Endometrium (tissue), 2 donors: Measurements from ENCODE around the gene CRISPLD2.
"Not testable (repeated sequence)": the region's sequence is repeated elsewhere in the genome, so short reads cannot be mapped to it uniquely, and the experiment has no call there.

Experiments
- FAIRE-seq: peaks from 2 replicates; lab custom pipeline; 2012; peaks lifted over from hg19 to GRCh38; lab: Jason Lieb, UNC
- donor health status: control.
- donor health status: control.

The CRISPLD2 gene

DNA sequence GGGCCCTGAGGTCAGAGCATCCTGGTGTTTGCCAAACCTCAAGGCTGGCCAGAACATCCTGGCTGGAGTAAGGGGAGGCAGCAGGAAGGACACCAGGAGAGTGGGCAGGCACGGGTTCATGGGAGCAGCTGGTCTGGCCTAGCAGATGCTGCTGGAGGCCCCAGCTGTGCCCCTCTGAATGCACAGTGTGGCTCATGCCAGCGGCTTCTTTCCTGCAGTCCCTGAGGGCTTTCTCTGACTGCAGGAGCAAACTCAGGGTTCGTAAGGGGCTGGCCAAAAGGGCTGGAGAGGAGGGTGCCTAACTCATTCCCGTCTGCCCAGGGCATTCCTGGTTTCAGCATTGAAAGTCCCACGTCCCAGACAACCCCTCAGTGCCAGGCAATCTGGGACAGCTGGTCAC, 112.9 kb downstream of the CRISPLD2 start:
- no peak for FAIRE-seq

- no peak for FAIRE-seq
Measured at GRCh38 chr16:84933774-84934631, 114.2 kb downstream of the CRISPLD2 start.

- peak; percentile 99 for FAIRE-seq
Measured at GRCh38 chr16:84937196-84938005, 117.6 kb downstream of the CRISPLD2 start.

GRCh38 chr16:84938616-84939015, 118.8 kb downstream of the CRISPLD2 start:
- FAIRE-seq, result not testable (repeated sequence)

- FAIRE-seq, result no peak
Measured at GRCh38 chr16:84940670-84941551, 121.1 kb downstream of the CRISPLD2 start.

- no peak for FAIRE-seq
Measured at GRCh38 chr16:84941921-84942320, 122.1 kb downstream of the CRISPLD2 start.

DNA sequence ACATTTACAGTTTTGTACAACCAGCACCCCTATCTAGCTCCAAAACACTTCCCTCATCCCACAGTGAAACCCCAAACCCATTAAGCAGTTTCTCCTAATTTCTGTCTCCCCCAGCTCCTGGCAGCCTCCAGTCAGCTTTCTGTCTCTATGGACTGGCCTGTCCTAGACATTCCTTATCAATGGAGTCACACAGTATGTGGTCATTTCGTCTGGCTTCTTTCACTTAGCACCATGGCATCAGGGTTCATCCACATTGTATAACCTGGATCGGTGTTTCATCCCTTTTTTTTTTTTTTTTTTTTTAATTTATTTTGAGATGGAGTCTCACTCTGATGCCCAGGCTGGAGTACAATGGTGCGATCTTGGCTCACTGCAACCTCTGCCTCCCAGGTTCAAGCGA, 123.0 kb downstream of the CRISPLD2 start:
- FAIRE-seq, result no peak

DNA sequence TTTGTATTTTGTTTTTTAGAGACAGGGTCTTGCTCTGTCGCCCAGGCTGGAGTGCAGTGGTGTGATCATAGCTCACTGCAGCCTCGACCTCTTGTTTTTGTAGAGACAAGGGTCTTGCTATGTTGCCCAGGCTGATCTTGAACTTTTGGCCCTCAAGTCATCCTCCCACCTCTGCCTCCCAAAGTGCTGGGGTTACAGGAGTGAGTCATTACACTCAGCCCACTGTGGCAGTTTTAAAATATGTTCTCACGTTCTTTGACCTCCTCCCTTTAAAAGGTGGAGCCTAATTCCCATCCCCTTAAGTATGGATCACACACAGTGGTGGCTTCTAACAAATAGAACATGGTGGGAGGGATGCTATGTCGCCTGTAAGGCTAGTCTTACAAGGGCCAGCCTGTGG, 123.8 kb downstream of the CRISPLD2 start:
- FAIRE-seq, result no peak

- FAIRE-seq, result no peak
Measured at GRCh38 chr16:84947022-84947421, 127.2 kb downstream of the CRISPLD2 start.

DNA sequence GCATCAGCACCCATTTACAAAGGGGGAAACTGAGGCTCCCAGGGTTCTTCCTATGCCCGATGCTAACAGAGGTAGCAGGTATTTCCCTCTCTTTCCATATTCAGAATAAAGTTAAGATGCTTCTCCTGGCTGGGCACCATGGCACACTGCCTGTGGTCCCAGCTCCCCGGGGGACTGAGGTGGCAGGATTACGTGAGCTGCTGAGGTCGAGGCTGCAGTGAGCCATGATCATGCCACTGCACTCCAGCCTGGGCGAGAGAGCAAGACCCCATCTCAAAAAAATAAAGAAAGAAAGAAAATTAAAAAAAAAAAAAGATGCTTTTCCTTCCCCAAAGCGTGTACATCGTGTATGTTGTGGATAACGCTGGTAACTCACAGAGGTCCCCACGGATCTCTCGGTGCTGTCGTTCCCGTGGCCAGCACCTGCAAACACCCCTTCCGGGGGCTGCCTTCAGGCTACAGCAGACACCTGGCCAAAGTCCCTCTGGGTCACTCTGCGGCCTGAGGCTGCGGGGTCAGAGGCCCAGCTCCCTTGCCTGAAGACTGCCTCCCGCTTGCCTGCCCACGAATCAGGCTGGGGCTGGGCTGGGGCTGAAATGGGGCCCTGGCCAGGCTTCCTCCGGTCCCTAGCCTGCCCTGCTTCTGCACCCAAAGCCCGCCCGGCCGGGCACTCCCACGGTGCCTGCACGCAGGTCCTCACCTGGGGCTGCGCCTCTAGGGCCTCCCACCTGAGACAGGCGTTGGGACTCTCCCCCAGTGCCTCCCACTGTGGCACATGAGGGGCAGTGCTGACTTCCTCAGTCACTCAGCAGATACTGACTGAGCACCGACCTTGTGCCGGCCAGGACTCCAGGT, 128.4 kb downstream of the CRISPLD2 start:
- no peak for FAIRE-seq

GRCh38 chr16:84948851-84949610, 129.2 kb downstream of the CRISPLD2 start:
- no peak for FAIRE-seq

GRCh38 chr16:84949772-84950436, 130.1 kb downstream of the CRISPLD2 start:
- FAIRE-seq, result no peak

DNA sequence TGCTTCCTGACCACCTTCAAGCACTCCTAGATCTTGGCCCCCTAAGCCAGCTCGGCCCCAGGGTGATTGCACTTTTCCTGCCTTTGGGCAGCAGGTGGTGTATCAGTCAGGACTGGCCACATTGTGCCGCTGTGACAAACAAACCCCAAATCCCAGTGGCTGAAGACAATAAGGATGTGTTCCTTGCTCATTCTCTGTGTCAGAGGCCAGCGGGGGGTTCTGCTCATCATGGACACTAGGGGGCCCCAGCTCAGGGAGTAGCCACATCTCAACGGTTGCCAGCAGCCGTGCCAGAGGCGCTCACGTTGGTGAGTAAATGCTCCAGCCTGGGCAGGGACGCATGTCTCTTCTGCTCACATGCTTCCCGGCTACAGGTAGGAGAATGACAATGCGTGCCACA, 131.1 kb downstream of the CRISPLD2 start:
- no peak for FAIRE-seq

DNA sequence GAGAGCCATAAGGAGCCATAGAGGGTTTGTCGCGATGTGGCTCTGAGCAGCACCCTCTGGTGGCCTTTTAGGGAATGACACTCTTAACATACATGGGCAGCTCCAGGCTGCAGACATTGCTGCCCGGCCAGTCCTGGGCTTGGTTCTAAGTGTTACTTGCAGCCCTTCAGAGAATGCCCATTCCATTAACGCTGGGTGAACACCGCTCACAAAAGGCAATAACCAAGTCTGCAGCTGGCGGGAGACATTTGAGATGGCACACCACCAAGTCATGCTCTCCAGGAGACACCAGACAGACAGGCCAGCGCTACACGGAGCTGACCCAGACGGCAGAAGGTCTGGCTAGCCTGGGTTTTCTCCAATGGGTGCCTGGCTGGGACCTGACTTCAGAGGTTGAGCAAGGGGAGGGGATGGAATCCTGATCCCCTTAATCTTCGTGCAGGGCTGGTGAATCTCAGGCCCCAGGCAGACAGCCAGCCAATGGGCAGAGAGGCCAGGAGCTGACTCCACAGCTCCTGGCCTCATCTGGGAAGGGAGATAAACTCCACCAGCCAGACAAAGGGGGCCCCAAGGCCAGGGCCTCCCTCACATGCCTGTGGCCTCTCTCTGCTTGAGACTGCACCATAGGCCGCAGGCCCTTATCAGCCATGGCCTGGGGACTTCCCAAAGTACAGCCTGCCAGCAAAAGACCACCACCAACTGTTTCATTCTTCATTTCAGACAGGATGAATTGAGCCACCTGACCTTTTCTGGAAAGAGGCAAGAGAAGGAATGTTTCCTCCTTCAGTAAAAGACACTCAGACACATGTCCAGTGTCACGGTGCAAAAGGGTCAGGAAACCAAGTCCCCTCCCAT, 132.8 kb downstream of the CRISPLD2 start:
- no peak for FAIRE-seq

- no peak for FAIRE-seq
Measured at GRCh38 chr16:84953190-84953746, 133.5 kb downstream of the CRISPLD2 start.

GRCh38 chr16:84955427-84955826, 135.6 kb downstream of the CRISPLD2 start:
- no peak for FAIRE-seq

GRCh38 chr16:84957192-84957591, 137.4 kb downstream of the CRISPLD2 start:
- no peak for FAIRE-seq

DNA sequence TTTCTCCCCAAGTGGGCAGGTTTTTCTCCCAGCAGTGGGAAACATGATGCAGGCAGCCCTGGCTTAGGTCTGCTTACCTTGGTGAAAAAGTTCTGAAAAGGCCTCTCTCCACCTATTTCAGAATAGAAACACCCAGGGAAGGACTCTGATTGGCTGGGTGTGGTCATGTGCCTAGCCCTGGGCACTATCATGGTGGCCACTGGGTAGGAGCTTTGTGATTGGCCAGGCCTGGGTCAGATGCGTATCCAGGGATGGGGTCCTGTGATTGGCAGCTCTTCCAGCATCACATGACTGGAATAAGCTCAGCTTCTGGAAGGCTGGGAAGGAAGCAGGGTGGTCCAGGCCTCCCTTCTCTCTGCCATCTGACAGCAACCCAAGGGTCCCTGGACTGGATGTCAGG, 138.0 kb downstream of the CRISPLD2 start:
- FAIRE-seq, result no peak
